GM12892 (cell line): ENCODE data around the gene HAPLN3.

Experiments
- POLR2A ChIP-seq: IDR thresholded peaks from 2 replicates; pipeline ENCODE4 v1.6.1; 2011; ENCODE audit warnings: low read depth, low read length, control low read depth
- TAF1 ChIP-seq: IDR thresholded peaks from 2 replicates; pipeline ENCODE4 v1.6.1; 2011; ENCODE audit warnings: low read depth, mild to moderate bottlenecking, control low read depth, low read length, borderline replicate concordance

DNA sequence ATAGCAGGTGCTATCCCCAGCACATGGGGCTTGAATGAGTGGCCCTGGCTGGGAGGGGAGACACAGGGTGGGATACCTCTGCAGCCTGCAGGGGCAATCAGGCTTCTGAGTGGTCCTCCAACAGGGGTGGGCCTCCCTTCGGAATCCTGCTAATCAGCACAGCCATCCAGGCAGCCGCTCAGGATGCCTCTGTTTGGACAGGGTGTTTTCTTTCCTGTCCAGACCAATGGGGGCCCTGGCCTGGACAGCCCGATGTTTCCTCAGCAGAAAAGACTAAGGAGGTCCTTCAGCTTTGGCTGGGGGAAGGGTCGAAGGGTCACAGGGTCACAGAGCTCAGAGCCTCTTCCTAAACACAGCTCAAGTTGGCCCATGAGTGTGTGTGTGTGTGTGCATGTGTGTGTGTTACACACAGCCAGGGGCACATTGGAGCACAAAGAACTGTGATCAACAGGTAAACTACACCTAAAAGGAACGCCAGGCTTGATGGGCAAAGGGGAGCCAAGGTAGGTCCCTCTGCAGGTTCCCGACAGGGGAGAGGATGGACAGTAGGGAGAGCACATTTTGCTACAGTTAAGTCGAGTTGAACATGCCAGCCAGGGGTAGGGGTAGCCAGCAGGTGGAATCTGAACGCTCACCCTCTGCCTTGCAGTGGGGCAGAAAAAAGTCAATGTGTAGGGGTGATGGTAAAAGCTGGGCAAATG lies 1.1 kb upstream of the HAPLN3 start:
- TF ChIP-seq POLR2A (no peak), TAF1 (no peak)
